NK-92 (cell line): ENCODE data around the gene UCN2.
"Not testable (repeated sequence)": the region's sequence is repeated elsewhere in the genome, so short reads cannot be mapped to it uniquely, and the experiment has no call there.

Source experiments
- DNase-seq: peaks from one replicate; lab custom pipeline; 2025; ENCODE audit not compliant: unreplicated experiment; lab: John Stamatoyannopoulos, UW

Gene UCN2

DNA sequence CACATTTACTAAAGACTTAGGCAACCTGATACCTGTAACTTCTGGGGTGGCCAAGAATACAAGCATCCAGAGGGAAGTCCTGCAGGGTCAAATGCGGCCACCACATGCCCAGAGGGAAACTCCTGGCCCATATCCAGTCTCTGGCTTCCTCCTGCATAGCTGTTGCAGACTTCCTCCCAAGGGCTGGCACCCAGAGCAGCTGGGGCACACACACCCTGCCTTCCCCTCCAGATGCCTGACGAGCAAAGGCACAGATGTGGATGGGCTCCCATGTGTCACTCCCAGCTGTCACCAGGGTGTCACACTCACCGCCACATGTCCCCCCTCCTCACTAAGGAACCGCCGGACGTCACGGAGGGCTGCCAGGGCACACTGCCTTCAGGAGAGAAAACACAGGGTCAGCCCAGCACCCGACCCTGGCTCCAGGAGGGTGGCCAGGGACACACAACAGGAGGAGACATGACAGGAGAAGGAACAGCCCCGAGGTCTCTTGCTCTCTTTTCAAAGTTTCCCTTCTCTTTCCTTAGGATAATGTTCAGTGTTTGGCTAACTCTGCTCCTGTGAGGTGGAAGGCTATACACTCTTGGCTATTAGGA, 20.2 kb downstream of the UCN2 start:
- DNase-seq = no peak

DNA sequence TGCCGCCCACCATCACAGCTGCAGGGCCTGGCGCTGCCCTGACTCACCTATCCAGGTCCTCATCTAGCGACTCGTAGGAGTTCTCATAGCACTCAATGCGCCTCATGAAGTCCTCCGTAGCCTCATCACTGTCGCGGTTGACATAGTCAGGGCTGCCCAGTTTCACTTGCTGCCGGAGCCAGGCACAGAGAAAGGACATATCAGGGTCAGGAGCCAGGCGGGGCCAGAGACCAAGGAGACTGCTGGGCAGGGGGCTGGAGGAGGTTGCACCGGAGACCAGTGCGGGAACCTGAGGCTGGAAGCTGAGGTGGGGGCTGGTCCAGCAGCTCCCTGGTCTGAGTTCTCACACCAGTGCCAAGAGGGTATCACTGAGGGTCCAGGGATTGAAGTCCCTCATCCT, 25.1 kb downstream of the UCN2 start:
- no peak for DNase-seq

GRCh38 chr3:48536785-48537184, 26.8 kb downstream of the UCN2 start:
- DNase-seq = no peak

GRCh38 chr3:48536116-48536515, 27.5 kb downstream of the UCN2 start:
- DNase-seq = no peak

- DNase-seq = no peak
Measured at GRCh38 chr3:48535578-48535977, 28.0 kb downstream of the UCN2 start.

DNA sequence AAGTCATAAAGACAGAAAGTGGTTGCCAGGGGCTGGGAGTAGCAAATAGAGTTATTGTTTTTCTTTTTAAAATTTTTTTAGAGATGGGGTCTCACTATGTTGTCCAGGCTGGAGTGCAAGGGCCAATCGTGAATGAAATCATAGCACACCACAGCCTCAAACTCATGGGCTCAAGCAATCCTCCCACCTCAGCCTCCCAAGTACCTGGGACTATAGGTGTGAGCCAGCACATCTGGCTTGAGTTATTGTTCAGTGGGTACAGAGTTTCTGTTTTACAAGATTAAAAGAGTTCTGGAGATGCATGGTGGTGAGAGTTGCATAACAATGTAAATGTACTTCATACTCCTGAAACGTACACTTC, 30.6 kb downstream of the UCN2 start:
- DNase-seq = no peak

DNA sequence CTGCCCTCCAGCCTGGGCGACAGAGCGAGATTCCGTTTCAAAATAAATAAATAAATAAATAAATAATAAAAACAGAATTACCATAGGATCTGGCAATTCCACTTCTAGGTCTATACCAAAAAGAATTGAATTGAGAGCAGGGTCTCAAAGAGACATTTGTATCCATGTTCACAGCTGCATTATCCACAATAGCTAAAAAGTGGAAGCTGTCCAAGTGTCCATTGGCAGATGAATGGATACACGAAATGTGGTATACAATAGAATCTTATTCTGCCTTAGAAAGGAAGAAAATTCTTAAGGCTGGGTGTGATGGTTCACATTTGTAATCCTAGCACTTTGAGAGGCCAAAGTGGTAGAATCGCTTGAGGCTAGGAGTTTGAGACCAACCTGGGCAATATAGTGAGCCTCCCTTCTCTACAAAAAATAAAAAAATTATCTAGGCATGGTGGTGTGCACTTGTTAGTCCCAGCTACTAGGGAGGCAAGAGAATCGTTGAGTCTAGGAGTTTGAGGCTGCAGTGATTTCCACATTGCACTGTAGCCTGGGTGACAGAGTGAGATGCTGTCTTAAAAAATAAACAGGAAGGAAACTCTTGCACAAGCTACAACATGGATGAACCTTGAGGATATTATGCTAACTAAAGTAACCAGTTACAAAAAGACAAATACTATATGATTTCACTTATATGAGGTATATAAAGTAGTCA, 31.2 kb downstream of the UCN2 start:
- DNase-seq = no peak

GRCh38 chr3:48530701-48531100, 32.9 kb downstream of the UCN2 start:
- not testable (repeated sequence) for DNase-seq

DNA sequence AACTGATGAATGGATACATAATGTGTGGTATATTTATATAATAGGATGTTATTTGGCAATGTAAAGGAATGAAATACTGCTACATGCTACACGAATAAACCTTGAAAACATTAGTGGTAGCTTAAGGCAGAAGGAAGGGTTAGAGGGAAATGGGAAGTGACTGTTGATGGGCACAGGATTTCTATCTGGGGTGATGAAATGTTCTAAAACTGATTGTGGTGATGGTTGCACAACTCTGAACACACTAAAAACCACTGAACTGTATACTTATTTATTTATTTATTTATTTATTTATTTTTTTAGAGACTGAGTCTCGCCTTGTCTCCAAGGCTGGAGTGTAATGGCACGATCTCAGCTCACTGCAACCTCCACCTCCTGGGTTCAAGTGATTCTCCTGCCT, 34.8 kb downstream of the UCN2 start:
- no peak for DNase-seq

- no peak for DNase-seq
Measured at GRCh38 chr3:48528048-48528447, 35.5 kb downstream of the UCN2 start.

DNA sequence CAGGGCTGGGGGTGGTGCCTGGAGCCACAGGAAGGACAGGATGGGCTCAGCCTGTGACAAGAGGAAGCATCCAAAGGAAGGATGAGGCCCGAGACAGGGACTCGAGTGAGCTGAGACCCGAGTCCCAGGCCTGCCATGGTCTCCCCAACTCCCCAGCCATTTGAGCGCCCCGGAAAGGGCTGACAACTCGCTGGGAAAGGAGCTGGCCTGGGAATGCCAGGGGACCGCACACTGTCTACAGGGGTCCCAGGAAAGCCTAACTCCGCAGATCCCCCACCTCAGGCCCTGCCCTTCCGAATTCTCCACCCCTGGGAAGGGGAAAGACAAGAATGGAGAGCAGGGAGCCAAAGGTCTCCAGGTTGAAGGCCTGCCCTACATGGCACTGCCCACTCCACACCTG, 38.6 kb downstream of the UCN2 start:
- DNase-seq = no peak

- no peak for DNase-seq
Measured at GRCh38 chr3:48521635-48522034, 41.9 kb downstream of the UCN2 start.

GRCh38 chr3:48519277-48519643, 44.3 kb downstream of the UCN2 start:
- DNase-seq = no peak

GRCh38 chr3:48518638-48519276, 44.8 kb downstream of the UCN2 start:
- DNase-seq = no peak

DNA sequence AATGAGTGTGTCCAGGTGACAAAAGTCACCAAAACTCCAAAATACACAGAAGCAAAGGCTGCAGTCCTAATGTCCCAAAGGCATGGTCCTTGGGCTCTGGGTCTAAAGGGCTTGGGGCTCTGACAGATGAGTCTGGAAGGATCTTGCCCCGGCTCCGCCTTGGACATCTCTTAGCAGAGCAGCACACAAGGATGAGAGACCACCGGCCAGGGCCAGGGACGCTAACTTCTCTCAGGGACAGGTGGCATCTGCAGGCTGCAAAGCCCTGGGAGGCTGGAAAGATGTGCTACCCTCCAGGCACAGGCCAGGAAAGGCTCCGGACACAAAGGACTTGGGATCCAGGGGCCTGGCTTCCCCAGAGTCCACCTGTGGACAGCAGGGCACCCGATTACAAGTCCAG, 45.5 kb downstream of the UCN2 start:
- no peak for DNase-seq

DNA sequence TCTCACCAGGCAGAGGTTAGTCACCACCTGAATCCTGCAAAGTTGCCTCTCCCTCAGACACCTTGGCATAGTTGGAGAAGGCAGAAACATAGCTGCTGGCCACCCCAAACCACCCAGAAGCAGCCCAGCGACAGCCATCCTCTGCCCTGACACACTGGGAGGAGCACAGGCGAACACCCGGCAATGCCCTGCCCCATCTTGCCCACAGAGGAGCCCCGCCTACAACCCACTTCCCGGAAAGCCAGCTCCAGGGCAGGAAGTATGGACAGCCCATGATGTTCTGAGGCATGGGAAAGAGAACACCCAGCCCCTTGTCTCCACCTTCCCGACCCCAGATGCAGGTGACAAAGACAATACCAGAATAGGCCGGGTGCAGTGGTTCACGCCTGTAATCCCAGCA, 47.0 kb downstream of the UCN2 start:
- no peak for DNase-seq

DNA sequence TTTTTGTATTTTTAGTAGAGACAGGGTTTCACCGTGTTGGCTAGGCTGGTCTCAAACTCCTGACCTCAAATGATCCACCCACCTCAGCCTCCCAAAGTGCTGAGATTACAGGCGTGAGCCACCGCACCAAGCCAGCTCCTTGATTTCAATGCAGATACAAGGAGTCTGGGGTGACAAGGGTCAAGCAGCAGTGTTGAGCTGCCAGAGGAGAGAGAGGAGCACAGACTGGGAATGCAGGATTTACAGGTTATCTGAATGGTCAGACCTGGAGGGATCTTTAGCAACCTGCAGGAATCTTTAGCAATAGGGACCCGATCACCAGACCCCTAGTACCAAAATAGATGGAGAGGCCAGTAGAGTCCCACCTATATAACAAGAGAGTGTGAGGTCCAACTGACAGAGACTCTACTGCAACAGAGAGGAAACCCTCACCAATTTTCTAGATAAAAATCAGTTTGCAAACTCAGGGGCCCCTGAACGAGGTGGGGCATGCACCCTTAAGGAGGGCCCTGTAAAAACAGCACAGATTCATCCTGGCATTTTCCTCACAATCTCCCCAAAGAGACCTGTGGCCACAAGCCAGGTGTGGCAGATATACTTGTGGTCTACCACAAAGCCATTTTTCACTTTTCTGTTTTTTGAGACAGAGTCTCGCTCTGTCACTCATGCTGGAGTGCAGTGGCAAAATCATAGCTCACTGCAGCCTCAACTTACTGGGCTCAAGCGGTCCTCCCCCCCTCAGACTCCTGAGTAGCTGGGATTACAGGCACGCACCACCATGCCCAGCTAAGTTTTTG, 49.0 kb downstream of the UCN2 start:
- no peak for DNase-seq
